A673 (cell line): ENCODE results near the gene G6PD. TPM values are rescaled to one million over a fixed set of nuclear protein-coding genes. Genes with fewer than 3 reads are reported as not detected.

Experiments used
- BruUV-seq: library from RNA; stranded (reverse); fragments of 400-500 nt; replicated peaks from 2 replicates; lab custom pipeline; 2021; lab: Mats Ljungman, UMichigan
- CTCF ChIA-PET: fragments of 300-600 bp; sonication (Branson Sonifier 250); formaldehyde crosslinking; loops from one replicate; lab custom pipeline; 2022; ENCODE audit warnings: antibody characterized with exemption; lab: Charles Lee
- POLR2A ChIA-PET: fragments of 300-600 bp; sonication (Branson Sonifier 250); formaldehyde crosslinking; loops from one replicate; lab custom pipeline; 2022; ENCODE audit warnings: antibody characterized with exemption; ENCODE audit not compliant: low non-redundant PET; lab: Charles Lee
- DNase-seq: peaks from one replicate; pipeline ENCODE4 v3.0.0-alpha.2; 2015; ENCODE audit warnings: low spot score
- H3K27ac ChIP-seq: fragments of 200-600 bp; sonication (generic); 2 replicates; pipeline ENCODE4 v1.5.1; 2016; ENCODE audit warnings: mixed run types, low read depth, mild to moderate bottlenecking, mixed read lengths, antibody characterized with exemption, low read length; ENCODE audit not compliant: poor library complexity, severe bottlenecking
- H3K27me3 ChIP-seq: fragments of 200-600 bp; sonication (generic); replicated peaks from 2 replicates; pipeline ENCODE4 v1.6.1; 2017; ENCODE audit warnings: mixed run types, low read depth, mild to moderate bottlenecking, mixed read lengths, antibody characterized with exemption, low read length; ENCODE audit not compliant: insufficient read depth, poor library complexity
- H3K36me3 ChIP-seq: fragments of 200-600 bp; sonication (generic); 2 replicates; pipeline ENCODE4 v1.6.1; 2016; ENCODE audit warnings: mixed run types, mild to moderate bottlenecking, mixed read lengths, antibody characterized with exemption, low read length; ENCODE audit not compliant: insufficient read depth, poor library complexity, severe bottlenecking
- H3K4me1 ChIP-seq: fragments of 200-600 bp; sonication (generic); 2 replicates; pipeline ENCODE4 v1.6.1; 2017; ENCODE audit warnings: mixed run types, mild to moderate bottlenecking, mixed read lengths, antibody characterized with exemption, low read length; ENCODE audit not compliant: insufficient read depth, poor library complexity, severe bottlenecking
- H3K4me3 ChIP-seq: fragments of 200-600 bp; sonication (generic); 2 replicates; pipeline ENCODE4 v1.5.1; 2016; ENCODE audit warnings: low read depth, mixed run types, mild to moderate bottlenecking, mixed read lengths, low read length; ENCODE audit not compliant: poor library complexity, severe bottlenecking
- H3K9me3 ChIP-seq: fragments of 200-600 bp; sonication (generic); 2 replicates; pipeline ENCODE4 v1.6.1; 2016; ENCODE audit warnings: mixed run types, low read depth, mild to moderate bottlenecking, mixed read lengths, antibody characterized with exemption, low read length; ENCODE audit not compliant: poor library complexity, severe bottlenecking
- CTCF ChIP-seq: fragments of 300-800, 200-600 bp; sonication (generic); conservative IDR thresholded peaks from 2 replicates; pipeline ENCODE4 v1.5.1; 2017; ENCODE audit warnings: low read depth, mild to moderate bottlenecking, antibody characterized with exemption, low read length, moderate library complexity, mixed read lengths
- EZH2 ChIP-seq: fragments of 200-600 bp; sonication (generic); IDR thresholded peaks from 2 replicates; pipeline ENCODE4 v1.6.1; 2017; ENCODE audit warnings: borderline replicate concordance, low read depth, mild to moderate bottlenecking, mixed read lengths, antibody characterized with exemption, low read length; ENCODE audit not compliant: poor library complexity, severe bottlenecking
- intact Hi-C: fragments of 100-400 bp; cut with micrococcal nuclease; formaldehyde crosslinking; loops from one replicate; pipeline ENCODE4 v1.10.0; 2022; ENCODE audit not compliant: unreplicated experiment
- total RNA-seq: library from RNA; stranded (reverse); gene quantifications from 2 replicates; pipeline ENCODE4 v1.2.3, GENCODE V29; 2021

G6PD gene
- total RNA-seq, 1 experiment from 2014 or later, result 203 TPM

- H3K27ac ChIP-seq, result peak overlapping the region; percentile 72
- H3K4me1 ChIP-seq, result peaks cover 5% of the 10 kb centered on the region
- intact Hi-C loops, result no loop called here
- TF ChIP-seq EZH2 (no peak), CTCF (no peak)
- DNase-seq, result no peak
- BruUV-seq, result no TSS peak
- POLR2A ChIA-PET, result no interaction called here
- peaks cover 11% of the 10 kb centered on the region for H3K36me3 ChIP-seq
- CTCF ChIA-PET, result no interaction called here
- no peaks in the 10 kb centered on the region for H3K27me3 ChIP-seq
- no peaks in the 10 kb centered on the region for H3K9me3 ChIP-seq
- peak overlapping the region; percentile 58 for H3K4me3 ChIP-seq
These were observed 61.2 kb downstream of the G6PD start for GRCh38 chrX:154485150-154486051.

- DNase-seq, result no peak
- Histone ChIP-seq H3K36me3 (peaks cover 11% of the 10 kb centered on the region), H3K4me1 (peaks cover 5% of the 10 kb centered on the region), H3K27ac (no peak overlapping the region), H3K9me3 (no peaks in the 10 kb centered on the region), H3K27me3 (no peaks in the 10 kb centered on the region), H3K4me3 (no peak overlapping the region)
- POLR2A ChIA-PET, result no interaction called here
- BruUV-seq, result no TSS peak
- CTCF ChIA-PET, result no interaction called here
- TF ChIP-seq CTCF (no peak), EZH2 (no peak)
- intact Hi-C loops, result no loop called here
These were observed 62.1 kb downstream of the G6PD start for GRCh38 chrX:154484255-154485149.

- H3K4me3 ChIP-seq, result no peak overlapping the region
- no peak for DNase-seq
- H3K27me3 ChIP-seq, result no peaks in the 10 kb centered on the region
- ChIA-PET POLR2A (no interaction called here), CTCF (no interaction called here)
- H3K9me3 ChIP-seq, result no peaks in the 10 kb centered on the region
- no TSS peak for BruUV-seq
- H3K27ac ChIP-seq, result no peak overlapping the region
- intact Hi-C loops, result no loop called here
- H3K4me1 ChIP-seq, result peaks cover 5% of the 10 kb centered on the region
- peaks cover 11% of the 10 kb centered on the region for H3K36me3 ChIP-seq
- no peak for TF ChIP-seq CTCF
- no peak for TF ChIP-seq EZH2
These were observed 63.3 kb downstream of the G6PD start for GRCh38 chrX:154483325-154483724.
